NCI-H2227 (cell line): ENCODE data around the gene DPY19L2.
"Not testable (repeated sequence)": the region's sequence is repeated elsewhere in the genome, so short reads cannot be mapped to it uniquely, and the experiment has no call there.

Source experiments
- DNase-seq: peaks from one replicate; lab custom pipeline; 2025; ENCODE audit not compliant: unreplicated experiment; lab: John Stamatoyannopoulos, UW

The DPY19L2 gene

DNA sequence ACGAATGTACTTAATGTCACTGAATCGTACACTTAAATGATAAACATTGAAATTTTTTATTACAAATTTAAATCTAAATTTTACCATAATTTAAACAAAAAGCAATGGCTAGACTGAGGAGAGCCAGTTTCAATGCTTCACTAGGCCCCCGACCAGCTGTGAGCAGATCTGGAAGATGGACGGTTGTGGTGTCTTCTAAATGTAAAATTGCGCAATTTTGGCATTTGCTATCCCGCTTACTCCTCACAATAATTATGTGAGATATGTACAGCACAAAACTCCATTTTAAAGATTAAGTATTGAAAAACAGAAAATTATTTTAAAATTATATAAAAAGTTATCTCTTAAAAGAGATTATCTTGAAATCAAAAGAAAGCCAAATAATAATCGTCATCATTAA is 5.3 kb downstream of the DPY19L2 start:
- not testable (repeated sequence) for DNase-seq

DNA sequence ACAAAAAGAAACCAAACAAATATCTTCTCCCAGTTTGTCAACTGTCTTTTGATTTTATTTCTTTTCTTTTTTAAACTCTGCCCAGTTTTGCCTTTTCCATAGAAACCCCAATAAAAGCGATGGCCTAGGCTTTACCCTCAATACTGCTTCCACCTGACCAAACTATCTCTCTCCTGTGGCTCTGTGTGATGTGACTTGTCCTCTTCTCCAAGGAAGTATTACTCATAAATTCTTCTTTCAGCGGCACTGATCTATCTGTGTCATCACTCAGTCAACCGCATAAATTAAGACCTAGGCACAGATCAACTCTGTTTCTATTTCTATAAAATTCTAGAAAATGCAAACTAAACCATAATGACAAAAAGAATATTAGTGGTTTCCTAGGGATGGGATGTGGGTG is 9.8 kb downstream of the DPY19L2 start:
- DNase-seq: not testable (repeated sequence)

DNA sequence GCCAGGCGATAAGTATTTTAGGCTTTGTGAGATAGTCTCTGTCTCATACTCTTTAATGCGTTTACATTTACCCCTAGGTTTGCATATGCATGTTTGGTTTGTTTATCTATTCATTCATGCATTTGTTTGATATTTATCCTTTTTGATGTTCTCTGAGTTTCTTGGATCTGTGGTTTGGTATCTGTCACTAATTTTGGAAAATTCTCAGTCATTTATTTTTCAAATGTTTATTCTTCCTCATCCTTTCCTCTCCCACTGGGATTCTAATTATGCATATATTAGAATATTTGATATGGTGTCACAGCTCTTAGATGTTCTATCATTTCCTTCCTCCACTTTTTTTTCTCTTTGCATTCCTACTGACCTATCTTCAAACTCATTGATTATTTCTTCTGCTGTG is 11.9 kb downstream of the DPY19L2 start:
- not testable (repeated sequence) for DNase-seq

DNA sequence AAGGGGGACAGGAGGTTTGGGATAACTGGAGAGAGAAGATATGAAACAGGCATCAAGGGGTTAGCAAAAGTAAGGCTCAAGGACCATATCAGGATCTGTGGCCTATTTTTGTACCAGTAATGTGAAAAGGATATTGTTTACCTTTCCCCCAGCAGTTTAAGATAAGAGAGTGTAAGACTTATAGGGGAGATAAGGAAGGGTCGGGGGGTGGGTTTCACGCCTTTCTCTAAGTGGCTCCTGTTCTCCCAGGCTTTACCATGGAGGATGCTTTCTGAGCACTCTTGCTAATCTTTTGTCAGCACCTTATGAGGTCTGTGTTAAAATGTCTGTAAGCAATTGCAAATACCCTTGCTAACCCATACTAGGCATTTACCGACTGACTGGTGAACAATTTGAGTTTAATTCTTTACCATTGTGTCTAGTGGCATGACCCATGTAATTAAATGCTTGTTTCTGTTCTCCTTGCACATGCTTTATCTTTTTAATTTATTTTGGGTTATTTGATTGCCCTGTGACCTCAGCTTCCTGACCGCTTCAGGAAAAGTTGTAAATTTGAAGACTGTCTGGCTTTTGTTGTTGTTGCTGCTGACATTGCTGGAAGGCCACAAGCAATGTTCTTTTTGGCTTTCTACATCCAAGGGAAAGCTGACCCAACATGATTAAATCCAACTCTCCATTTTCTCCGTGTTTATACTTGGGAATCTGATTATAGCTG is 12.6 kb downstream of the DPY19L2 start:
- DNase-seq: not testable (repeated sequence)

DNA sequence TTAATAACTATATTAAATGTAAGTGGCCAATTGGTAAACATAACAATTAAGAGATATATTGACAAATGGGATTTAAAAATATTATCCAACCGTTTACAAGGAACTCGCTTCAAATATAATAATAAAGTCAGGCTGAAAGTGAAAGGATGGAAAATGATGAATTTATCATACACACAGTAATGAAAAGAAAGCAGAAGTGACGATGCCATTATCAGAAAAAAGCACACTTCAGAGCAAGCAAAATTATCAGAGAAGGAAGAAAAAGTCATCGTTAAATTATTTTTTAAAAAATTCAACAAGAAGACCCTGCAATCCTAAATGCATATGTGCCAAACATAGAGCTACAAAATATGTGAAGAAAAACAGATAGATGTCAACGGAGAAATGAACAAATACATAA is 13.8 kb downstream of the DPY19L2 start:
- not testable (repeated sequence) for DNase-seq

DNA sequence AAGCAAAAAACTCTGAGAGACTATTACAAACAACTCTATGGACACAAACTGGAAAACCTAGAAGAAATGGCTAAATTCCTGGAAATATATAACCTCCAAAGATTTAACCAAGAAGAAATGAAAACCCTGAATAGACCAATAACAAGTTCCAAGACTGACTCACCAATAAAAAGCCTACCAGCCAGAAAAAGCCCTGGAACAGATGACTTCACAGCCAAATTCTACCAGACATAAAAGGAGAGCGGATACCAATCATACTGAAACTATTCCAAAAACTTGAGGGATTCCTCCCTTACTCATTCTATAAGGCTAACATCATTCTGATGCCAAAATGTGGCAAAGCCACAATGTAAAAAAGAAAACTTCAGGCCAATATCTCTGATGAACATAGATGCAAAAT is 18.8 kb downstream of the DPY19L2 start:
- DNase-seq: not testable (repeated sequence)

DNA sequence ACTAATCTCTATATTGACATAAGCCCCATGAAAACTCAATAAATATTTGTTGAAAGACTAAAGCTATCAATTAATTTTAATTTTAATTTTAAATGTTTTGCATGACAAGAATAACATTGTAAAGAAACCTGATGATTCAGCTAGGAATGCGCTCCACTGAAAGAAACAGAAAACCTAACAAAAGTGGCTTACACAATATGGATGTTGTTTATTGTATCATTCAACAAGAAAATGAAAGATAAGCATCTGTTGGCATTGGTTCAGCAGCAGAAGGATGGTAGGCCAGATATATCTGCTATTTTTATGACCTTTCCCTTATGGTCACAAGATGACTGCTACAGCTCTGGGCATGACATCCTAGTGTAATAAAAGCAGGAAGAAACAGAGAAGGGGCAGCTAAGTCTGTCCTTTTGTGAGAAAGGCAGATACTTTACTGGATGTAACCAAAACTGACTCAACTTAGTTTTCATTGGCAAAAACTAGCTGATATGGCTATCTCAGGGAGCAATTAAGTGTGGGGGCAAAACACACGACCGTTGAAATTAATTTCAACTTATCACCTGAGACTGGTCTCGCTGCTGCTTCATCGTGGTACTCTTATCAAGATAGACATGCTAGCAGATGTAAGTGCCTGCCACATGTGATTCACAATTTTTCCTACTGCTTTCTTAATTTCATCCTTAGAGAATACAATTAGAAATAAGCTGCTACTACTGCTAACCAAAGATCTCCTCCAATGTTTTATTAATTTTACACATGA is 24.7 kb downstream of the DPY19L2 start:
- DNase-seq: not testable (repeated sequence)

DNA sequence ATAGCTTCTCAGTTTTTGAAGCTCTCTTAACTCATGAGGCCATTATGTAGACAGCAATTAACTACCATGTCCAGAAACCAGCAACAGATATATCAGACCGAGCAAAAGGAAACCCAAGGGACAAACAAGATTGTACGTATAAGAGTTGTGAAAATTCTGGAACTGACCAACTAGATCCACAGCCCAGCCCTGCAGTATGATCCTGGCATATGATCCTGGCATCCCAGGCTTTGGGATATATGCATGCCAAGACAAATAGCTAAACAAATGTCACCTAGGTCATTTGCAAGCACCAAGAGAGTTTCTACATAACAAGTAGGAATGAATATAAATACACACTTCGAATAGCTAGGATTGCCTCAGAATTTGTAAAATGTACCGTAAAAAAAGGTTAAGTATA is 44.0 kb downstream of the DPY19L2 start:
- DNase-seq: not testable (repeated sequence)

DNA sequence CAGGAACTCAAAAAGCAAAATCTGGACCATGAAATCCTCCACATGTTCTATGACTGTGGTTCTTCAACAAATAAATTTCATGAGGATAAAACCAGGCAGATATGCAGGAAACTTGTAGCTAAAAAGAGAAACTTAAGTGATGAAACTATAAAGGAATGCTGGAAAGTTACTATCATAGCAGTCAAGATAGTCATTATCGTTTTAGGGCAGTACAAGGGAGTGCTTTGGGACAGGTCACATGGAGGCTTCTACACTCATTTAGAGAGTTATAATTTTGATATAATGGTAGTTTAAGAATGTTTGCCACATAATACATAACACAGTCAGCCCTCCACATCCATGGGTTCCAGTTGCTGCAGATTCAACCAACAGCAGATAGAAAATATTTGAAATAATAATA is 52.7 kb downstream of the DPY19L2 start:
- not testable (repeated sequence) for DNase-seq

DNA sequence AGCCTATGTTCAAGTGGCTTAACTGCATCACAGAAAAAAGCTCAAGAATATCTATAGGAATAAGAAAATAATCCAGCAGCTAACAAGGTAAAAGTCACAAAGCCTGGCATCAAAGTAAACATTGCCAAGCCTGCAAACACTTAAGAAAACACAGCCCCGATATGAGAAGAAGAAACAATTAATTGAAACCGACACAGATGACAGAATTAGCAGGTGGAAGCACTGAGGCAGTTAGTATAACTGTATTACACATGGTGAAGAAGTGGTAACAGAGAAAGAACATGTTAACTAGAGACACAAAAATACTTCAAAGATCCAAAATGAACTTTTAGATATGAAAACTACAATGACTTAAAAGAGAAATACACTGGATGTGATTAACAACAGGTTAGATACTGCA is 57.0 kb downstream of the DPY19L2 start:
- DNase-seq: not testable (repeated sequence)

DNA sequence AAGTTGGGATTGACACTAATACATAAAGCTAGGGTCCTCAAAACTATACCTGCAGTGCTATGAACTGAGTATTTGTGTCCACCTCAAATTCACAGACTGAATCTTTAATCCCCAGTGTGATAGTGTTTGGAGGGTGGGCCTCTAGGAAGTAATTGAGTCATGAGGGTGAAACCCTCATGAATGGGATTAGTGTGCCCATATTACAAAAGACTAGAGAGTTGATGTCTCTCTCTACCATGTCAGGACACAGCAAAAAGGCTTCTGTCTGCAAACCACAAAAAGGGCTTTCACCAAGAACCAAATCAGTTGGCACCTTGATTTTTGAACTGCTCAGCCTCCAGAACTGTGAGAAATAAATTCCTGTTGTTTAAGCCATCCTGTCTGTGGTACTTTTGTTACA is 59.0 kb downstream of the DPY19L2 start:
- not testable (repeated sequence) for DNase-seq

DNA sequence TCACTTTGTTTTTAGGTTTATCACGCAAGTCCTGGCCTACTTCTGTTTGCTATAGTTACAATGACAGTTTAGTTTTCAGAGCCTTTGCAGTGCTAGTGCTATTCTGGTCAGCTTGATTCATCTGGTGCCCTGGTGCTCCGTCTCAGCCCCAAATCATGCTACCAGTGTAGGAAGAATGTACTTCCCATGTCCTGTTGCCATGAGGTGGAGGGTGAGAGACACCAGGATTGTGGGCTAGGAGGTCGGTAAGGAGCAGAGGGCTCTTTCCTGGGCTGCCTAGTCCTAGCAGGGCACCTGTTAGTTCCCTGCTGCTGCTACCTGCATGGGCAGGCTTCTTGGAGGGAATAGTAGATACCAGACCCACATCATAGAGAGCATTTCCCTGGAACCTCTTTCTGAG is 63.3 kb downstream of the DPY19L2 start:
- not testable (repeated sequence) for DNase-seq

DNA sequence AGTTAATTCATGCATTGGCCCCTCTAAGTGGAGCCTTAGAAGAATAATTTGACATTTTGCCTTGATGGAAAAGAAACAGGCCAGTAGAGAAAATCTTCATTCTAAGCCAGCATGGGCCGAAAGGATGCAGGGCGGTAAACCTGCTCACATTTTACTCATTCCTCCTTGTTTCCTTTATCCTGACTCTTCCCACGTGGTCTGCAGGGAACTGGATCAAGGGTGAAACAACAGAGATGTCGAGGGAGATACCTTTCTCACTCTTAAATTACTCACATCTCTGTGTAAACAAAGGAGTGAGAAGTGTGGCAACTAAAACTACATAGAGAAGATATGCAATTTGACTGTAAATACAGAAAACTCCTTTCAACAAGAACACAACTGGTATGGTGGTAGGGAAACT is 73.5 kb downstream of the DPY19L2 start:
- not testable (repeated sequence) for DNase-seq

DNA sequence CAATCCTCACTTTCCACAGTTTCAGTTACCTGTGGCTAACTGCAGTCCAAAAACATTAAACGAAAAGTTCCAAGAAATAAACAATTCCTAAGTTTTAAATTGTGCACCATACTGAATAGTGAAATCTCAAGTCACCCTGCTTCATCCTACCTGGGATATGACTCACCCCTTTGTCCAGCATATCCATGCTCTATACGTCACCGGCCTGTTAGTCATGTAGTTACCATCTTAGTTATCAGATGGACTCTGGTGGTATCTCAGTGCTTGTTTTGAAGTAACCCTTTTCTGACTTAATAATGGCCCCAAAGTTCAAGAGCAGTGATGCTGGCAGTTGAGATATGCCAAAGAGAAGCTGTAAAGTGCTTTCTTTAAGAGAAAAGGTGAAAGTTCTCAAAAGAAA is 83.9 kb downstream of the DPY19L2 start:
- DNase-seq: not testable (repeated sequence)

DNA sequence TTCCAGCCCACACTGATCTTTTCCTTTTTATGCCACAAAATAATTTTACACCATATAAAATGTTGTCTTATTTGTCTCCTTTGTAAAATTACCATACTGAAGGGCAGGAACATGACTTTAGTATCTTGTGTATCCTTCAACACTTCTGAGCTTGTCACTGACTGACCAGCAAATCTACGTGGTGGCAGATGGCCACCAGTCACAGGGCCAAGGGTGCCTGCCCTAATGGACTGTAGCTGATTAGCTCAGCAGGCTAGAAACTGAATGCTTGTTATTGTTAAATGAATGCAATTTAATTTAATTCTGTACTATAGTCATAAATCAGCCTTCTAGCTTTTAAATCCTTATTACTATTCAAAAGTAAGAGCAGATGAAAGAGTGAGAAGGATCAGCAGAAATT is 85.0 kb downstream of the DPY19L2 start:
- not testable (repeated sequence) for DNase-seq

DNA sequence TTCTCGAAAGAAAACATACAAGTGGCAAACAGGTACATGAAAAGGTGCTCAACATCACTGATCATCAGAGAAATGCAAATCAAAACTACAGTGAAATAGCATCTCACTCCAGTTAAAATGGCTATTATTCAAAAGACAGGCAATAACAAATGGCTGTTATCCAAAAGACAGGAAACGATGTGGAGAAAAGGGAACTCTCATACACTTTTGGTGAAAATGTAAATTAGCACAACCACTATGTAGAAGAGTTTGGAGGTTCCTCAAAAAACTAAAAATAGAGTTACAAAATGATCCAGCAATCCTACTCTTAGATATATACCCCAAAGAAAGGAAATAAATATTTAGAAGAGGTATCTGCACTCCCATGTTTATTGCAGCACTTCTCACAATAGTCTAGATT is 90.7 kb downstream of the DPY19L2 start:
- not testable (repeated sequence) for DNase-seq

DNA sequence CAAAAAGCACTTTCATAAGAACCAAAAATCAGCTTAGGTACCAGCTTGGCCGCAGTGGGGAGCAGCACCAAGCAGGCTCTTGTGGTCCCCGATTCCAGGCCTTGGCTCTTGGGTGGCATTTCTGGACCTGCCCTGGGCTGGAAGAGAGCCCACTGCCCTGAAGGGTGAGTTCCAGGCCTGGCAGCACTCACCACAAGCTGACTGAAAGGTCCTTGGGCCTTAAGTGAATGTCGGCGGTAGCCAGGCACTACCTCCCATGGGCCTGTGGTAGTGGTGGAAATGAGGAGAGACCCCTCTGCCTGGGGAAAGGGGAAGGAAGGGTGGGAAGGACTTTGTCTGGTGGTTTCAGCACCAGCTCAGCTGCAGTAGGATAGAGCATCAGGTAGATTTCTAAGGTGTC is 96.3 kb downstream of the DPY19L2 start:
- DNase-seq: not testable (repeated sequence)

DNA sequence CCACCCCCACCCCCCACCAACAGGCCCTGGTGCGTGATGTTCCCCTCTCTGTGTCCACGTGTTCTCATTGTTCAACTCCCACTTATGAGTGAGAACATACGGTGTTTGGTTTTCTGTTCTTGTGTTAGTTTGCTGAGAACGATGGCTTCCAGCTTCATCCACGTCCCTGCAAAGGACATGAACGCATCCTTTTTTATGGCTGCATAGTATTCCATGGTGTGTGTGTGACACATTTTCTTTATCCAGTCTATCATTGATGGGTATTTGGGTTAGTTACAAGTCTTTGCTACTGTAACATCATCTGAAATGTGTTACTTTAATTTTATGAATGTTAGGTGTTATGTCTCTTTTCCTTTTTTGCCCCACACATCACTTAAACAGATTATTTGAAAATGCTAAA is 109.8 kb downstream of the DPY19L2 start:
- not testable (repeated sequence) for DNase-seq

DNA sequence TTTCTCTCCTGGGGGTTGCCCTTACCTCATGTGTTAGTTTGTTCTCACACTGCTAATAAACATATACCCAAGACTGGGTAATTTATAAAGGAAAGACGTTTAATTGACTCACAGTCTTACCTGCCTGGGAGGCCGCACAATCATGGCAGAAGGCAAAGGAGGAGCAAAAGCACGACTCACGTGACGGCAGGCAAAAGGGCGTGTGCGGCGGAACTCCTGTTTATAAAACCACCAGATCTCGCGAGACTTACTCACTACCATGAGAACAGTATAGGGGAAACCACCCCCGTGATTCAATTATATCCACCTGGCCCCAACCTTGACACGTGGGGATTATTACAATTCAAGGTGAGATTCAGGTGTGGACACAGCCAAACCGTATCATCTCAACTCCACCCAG is 116.9 kb downstream of the DPY19L2 start:
- DNase-seq: not testable (repeated sequence)

DNA sequence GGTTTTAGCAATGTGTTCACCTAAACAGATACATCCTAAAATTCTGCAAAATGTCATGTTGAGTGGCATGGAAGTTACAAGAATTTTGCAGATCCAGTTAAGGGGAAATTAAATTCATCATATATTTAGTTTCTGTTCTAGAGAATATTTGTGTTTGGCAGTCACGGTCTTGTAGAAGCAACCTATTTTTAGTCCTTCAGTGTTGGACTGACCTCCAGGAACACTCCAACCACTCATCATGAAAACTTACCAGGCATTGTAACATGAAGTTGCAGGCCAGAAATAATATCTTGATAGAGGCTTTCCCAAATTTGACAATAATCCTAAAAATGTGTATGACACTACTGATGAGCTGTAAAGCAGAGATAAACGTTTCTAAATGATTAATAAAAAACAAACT is 119.3 kb downstream of the DPY19L2 start:
- DNase-seq: not testable (repeated sequence)

DNA sequence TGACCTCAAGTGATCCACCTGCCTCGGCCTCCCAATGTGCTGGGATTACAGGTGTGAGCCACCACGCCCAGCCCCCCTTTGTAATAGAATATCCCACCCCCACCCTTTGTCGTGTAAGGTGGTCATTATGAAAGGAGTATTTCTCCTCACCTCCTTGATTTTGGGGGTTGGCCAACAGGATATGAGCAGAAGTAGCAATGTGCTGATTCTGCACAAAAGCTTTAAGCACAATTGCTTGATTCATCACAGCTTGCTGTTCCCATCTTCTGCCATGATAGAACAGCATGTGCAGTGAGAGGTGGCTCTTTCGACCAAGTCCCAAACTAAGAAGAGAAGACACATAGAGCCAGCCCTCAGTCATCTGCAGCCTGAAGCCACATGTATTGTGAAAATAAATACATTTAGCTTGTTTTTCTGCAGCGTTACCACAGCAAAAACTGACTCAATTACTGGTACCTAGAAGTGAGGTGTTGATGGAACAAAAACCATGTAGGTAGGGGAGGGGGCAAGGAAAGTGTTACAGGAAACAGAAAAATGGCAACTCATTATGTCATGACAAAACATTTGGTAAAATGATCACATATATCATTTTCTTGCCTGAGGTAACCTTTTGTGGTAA is 122.9 kb downstream of the DPY19L2 start:
- not testable (repeated sequence) for DNase-seq

DNA sequence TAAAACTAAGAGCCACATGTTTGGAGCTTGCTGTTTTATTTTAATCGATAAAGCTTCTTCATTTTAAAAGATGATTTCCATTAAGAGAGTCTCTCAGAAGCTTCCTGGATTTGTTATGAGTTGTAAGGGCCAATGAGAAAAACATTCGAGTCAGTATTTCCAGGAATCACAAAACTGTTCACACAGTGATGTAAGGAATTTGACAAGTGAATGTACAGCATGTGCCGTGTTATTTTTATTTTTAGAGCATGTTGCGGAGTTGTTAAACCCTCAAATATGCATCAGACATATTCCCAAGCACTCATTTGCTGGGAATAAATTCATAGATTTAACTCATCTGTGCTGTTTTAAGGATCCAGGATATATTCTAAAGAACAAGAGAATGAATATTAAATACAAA is 129.6 kb downstream of the DPY19L2 start:
- DNase-seq: not testable (repeated sequence)
